Esophagus squamous epithelium (tissue), 5 donors: Measurements from ENCODE around the gene NAA10. TPM values are rescaled to one million over a fixed set of nuclear protein-coding genes. Genes with fewer than 3 reads are reported as not detected.

Experiments used
- DNase-seq: peaks from one replicate; lab custom pipeline; 2025; lab: John Stamatoyannopoulos, UW
- H3K27ac ChIP-seq, 4 donors: fragments of 200-600 bp; sonication (generic); one replicate each; pipeline ENCODE4 v1.5.1; 2016 to 2019; ENCODE audit warnings: mild to moderate bottlenecking in 1 of 4
- H3K27me3 ChIP-seq, 4 donors: fragments of 200-600 bp; sonication (generic); 1 replicate in 3 of 4; 2 replicates in 1 of 4; pipeline versions ENCODE4 v1.5.1 to v1.6.0; 2017 to 2021; ENCODE audit warnings: antibody characterized with exemption in 1 of 4
- H3K36me3 ChIP-seq, 3 donors: fragments of 200-600 bp; sonication (generic); one replicate each; pipeline ENCODE4 v1.5.1; 2016 to 2019
- H3K4me1 ChIP-seq, 3 donors: fragments of 200-600 bp; sonication (generic); one replicate each; pipeline ENCODE4 v1.5.1; 2017 to 2019
- H3K4me3 ChIP-seq, 4 donors: fragments of 200-600 bp; sonication (generic); 1 replicate in 3 of 4; 2 replicates in 1 of 4; pipeline ENCODE4 v1.5.1; 2016 to 2019; ENCODE audit warnings: mild to moderate bottlenecking in 2 of 4, moderate library complexity in 1 of 4
- H3K9me3 ChIP-seq, 3 donors: fragments of 200-600 bp; sonication (generic); one replicate each; pipeline ENCODE4 v1.5.1; 2016 to 2019
- CTCF ChIP-seq, 6 experiments: fragments of 450-650 bp in 4 of 6; fragments of 200-600 bp in 2 of 6; sonication (generic) in 2 of 6; IDR thresholded peaks; one replicate each; pipeline ENCODE4 v1.5.1; 2016 to 2019; ENCODE audit warnings: antibody characterized with exemption in 6 of 6, mild to moderate bottlenecking in 4 of 6, moderate library complexity in 4 of 6
- POLR2A ChIP-seq, 4 donors: fragments of 450-650 bp; IDR thresholded peaks; one replicate each; pipeline ENCODE4 v1.6.1; 2017; ENCODE audit warnings: antibody characterized with exemption in 4 of 4, mild to moderate bottlenecking in 4 of 4, moderate library complexity in 3 of 4
- WGBS, 2 donors: methylation state at CpG; one replicate each; pipeline ENCODE4 v1.1.5; 2018; 5-methylcytosine and 5-hydroxymethylcytosine counted together
- intact Hi-C: fragments of 100-400 bp; cut with DNase I; formaldehyde crosslinking; loops from one replicate; pipeline ENCODE4 v1.15.0; 2022
- total RNA-seq, 4 donors: library from RNA; depleted of rRNA; stranded (reverse); fragments of >200 nt; gene quantifications; one replicate each; pipeline ENCODE4 v1.1.0, GENCODE V29; 2016
- donor health status: DM: yes; HTN: yes; CAD: no.

The NAA10 gene
- total RNA-seq, 4 donors from 2014 or later, result 42.5 to 92.5 (median 87.6) TPM

- Histone ChIP-seq H3K9me3 (no peaks in the 10 kb centered on the region), H3K4me3 (no peak overlapping the region), H3K4me1 (peaks cover 6 to 48% (median 9%) of the 10 kb centered on the region in 3 donors), H3K27ac (no peak overlapping the region), H3K27me3 (no peaks in the 10 kb centered on the region), H3K36me3 (no peaks in the 10 kb centered on the region)
- DNase-seq, result no peak
- intact Hi-C loops, result no loop called here
- no peak for TF ChIP-seq CTCF (IDR thresholded peaks at IDR 0.05)
- no peak for TF ChIP-seq POLR2A (IDR thresholded peaks at IDR 0.05)
- 80 to 86% methylated on average over 1 to 12 of the region's 14 CpGs for WGBS, 2 donors
Measured at GRCh38 chrX:153920546-153920945, 14.3 kb downstream of the NAA10 start.

GRCh38 chrX:153919281-153919680, 15.6 kb downstream of the NAA10 start:
- TF ChIP-seq POLR2A (IDR thresholded peaks at IDR 0.05) (no peak), CTCF (IDR thresholded peaks at IDR 0.05) (no peak)
- 88 to 100% methylated on average over 2 to 8 of the region's 13 CpGs for WGBS, 2 donors
- no peak overlapping the region for H3K27ac ChIP-seq
- no peaks in the 10 kb centered on the region for H3K36me3 ChIP-seq
- no peaks in the 10 kb centered on the region for H3K27me3 ChIP-seq
- no peak overlapping the region for H3K4me3 ChIP-seq
- intact Hi-C loops, result no loop called here
- H3K4me1 ChIP-seq, result peaks cover 6 to 45% (median 9%) of the 10 kb centered on the region in 3 donors
- DNase-seq, result no peak
- no peaks in the 10 kb centered on the region for H3K9me3 ChIP-seq

- H3K27me3 ChIP-seq, result no peaks in the 10 kb centered on the region
- WGBS, 2 donors, result 60 to 69% methylated on average over 5 to 6 of the region's 6 CpGs
- H3K9me3 ChIP-seq, result no peaks in the 10 kb centered on the region
- intact Hi-C loops, result no loop called here
- no peak overlapping the region for H3K27ac ChIP-seq
- H3K4me3 ChIP-seq, result no peak overlapping the region
- TF ChIP-seq POLR2A (IDR thresholded peaks at IDR 0.05) (no peak), CTCF (IDR thresholded peaks at IDR 0.05) (no peak)
- H3K4me1 ChIP-seq, result peaks cover 6 to 31% (median 9%) of the 10 kb centered on the region in 3 donors
- no peak for DNase-seq
- H3K36me3 ChIP-seq, result no peaks in the 10 kb centered on the region
Measured at GRCh38 chrX:153917869-153918268, 17.0 kb downstream of the NAA10 start.

- no peaks in the 10 kb centered on the region for H3K9me3 ChIP-seq
- no peak for DNase-seq
- peaks cover 0 to 6% (median 0%) of the 10 kb centered on the region in 3 donors for H3K4me1 ChIP-seq
- TF ChIP-seq POLR2A (IDR thresholded peaks at IDR 0.05) (no peak), CTCF (IDR thresholded peaks at IDR 0.05) (no peak)
- WGBS, 2 donors, result 93% methylated on average over 4 of the region's 17 CpGs; no CpG with 5 or more reads in 1 of the 2 donors
- H3K4me3 ChIP-seq, result no peak overlapping the region
- H3K27ac ChIP-seq, result no peak overlapping the region
- intact Hi-C loops, result no loop called here
- H3K27me3 ChIP-seq, result no peaks in the 10 kb centered on the region
- H3K36me3 ChIP-seq, result no peaks in the 10 kb centered on the region
Measured at GRCh38 chrX:153913701-153914100, 21.1 kb downstream of the NAA10 start.

- H3K9me3 ChIP-seq, result no peaks in the 10 kb centered on the region
- H3K27ac ChIP-seq, result no peak overlapping the region
- H3K4me1 ChIP-seq, result peaks cover 0 to 6% (median 0%) of the 10 kb centered on the region in 3 donors
- H3K36me3 ChIP-seq, result no peaks in the 10 kb centered on the region
- intact Hi-C loops, result no loop called here
- no peak for DNase-seq
- WGBS, 2 donors, result 70% methylated on average over 2 of the region's 17 CpGs; no CpG with 5 or more reads in 1 of the 2 donors
- H3K4me3 ChIP-seq, result no peak overlapping the region
- TF ChIP-seq POLR2A (IDR thresholded peaks at IDR 0.05) (no peak), CTCF (IDR thresholded peaks at IDR 0.05) (no peak)
- no peaks in the 10 kb centered on the region for H3K27me3 ChIP-seq
Measured at GRCh38 chrX:153913211-153913610, 21.6 kb downstream of the NAA10 start.
